K562 (cell line): ENCODE results near the gene TOMM70. TPM values are rescaled to one million over a fixed set of nuclear protein-coding genes. Genes with fewer than 3 reads are reported as not detected.

Experiments used
- ATAC-seq: fragments of 200-7000 bp; cut with Tn5 transposase; 3 replicates; pipeline ENCODE4 v1.9.1; 2020; ENCODE audit warnings: moderate library complexity
- BruUV-seq: library from RNA; stranded (reverse); fragments of 400-500 nt; replicated peaks from 2 replicates; lab custom pipeline; 2021; lab: Mats Ljungman, UMichigan
- CTCF ChIA-PET: fragments of 300-600 bp; formaldehyde crosslinking; extraction: SDS; loops from one replicate; lab custom pipeline; 2021; ENCODE audit warnings: low intra/inter-chr PET ratio; lab: Yijun Ruan, JAX
- POLR2A ChIA-PET: fragments of 300-600, 350-650 bp; sonication (Branson Sonifier 250); formaldehyde crosslinking; extraction: SDS; loops from one replicate; lab custom pipeline; 2021; ENCODE audit warnings: antibody characterized with exemption, inconsistent platforms; lab: Yijun Ruan, JAX
- DNase-seq, 4 experiments: peaks; one replicate each; pipeline versions ENCODE4 v3.0.0 to v3.0.0-alpha.2; 2011 to 2018; ENCODE audit warnings: low spot score in 3 of 4, mixed read lengths in 3 of 4; ENCODE audit errors: extremely low read depth in 1 of 4
- FAIRE-seq: peaks from 2 replicates; lab custom pipeline; 2011; peaks lifted over from hg19 to GRCh38; lab: Jason Lieb, UNC
- H2AFZ ChIP-seq: 2 replicates; pipeline ENCODE4 v1.6.0; 2011; ENCODE audit warnings: low read depth, low read length, control low read depth, inconsistent platforms
- H3K27ac ChIP-seq: fragments of 200-600 bp; 3 replicates; pipeline ENCODE4 v1.8.0; 2011; ENCODE audit warnings: low read depth, mild to moderate bottlenecking, control low read depth, inconsistent platforms, low read length, moderate library complexity, mixed read lengths; ENCODE audit errors: extremely low read depth
- H3K27me3 ChIP-seq, 2 experiments: fragments of 300-600 bp in 1 of 2; 2 replicates in 1 of 2; 3 replicates in 1 of 2; pipeline versions ENCODE4 v1.6.0 to v1.8.0; 2011; ENCODE audit warnings: inconsistent platforms in 2 of 2, low read length in 2 of 2, mild to moderate bottlenecking in 1 of 2, mixed read lengths in 1 of 2, moderate library complexity in 1 of 2; ENCODE audit not compliant: control insufficient read depth in 2 of 2, insufficient read depth in 2 of 2
- H3K36me3 ChIP-seq: fragments of 300-600 bp; 3 replicates; pipeline ENCODE4 v1.8.0; 2011; ENCODE audit warnings: mild to moderate bottlenecking, low read length, inconsistent platforms; ENCODE audit not compliant: control insufficient read depth, insufficient read depth
- H3K4me1 ChIP-seq, 2 experiments: fragments of 200-600 bp in 1 of 2; replicated peaks in 1 of 2; 2 replicates in 1 of 2; 3 replicates in 1 of 2; pipeline versions ENCODE4 v1.5.1 to v1.8.0; 2011; ENCODE audit warnings: inconsistent platforms in 2 of 2, low read length in 2 of 2, mild to moderate bottlenecking in 1 of 2, mixed read lengths in 1 of 2, moderate library complexity in 1 of 2; ENCODE audit not compliant: control insufficient read depth in 2 of 2, insufficient read depth in 2 of 2
- H3K4me2 ChIP-seq: 2 replicates; pipeline ENCODE4 v1.6.1; 2011; ENCODE audit warnings: low read length, control low read depth, inconsistent platforms, mixed read lengths; ENCODE audit not compliant: insufficient read depth
- H3K4me3 ChIP-seq: fragments of 200-600 bp; sonication (generic), shearing (Covaris generic); 2 replicates; pipeline ENCODE4 v1.5.1; 2016; ENCODE audit warnings: control low read depth, inconsistent platforms
- H3K79me2 ChIP-seq: fragments of 200-600 bp; 3 replicates; pipeline ENCODE4 v1.8.0; 2011; ENCODE audit warnings: low read length, inconsistent platforms; ENCODE audit not compliant: control insufficient read depth, insufficient read depth
- H3K9ac ChIP-seq, 2 experiments: 2 replicates each; pipeline versions ENCODE4 v1.6.0 to v1.6.1; 2011; ENCODE audit warnings: low read depth in 2 of 2, low read length in 2 of 2, control low read depth in 1 of 2, inconsistent platforms in 1 of 2, mild to moderate bottlenecking in 1 of 2, mixed read lengths in 1 of 2; ENCODE audit not compliant: insufficient read depth in 1 of 2
- H3K9me1 ChIP-seq: one replicate; pipeline ENCODE4 v1.6.0; 2011; ENCODE audit warnings: inconsistent platforms, mild to moderate bottlenecking, low read length, moderate library complexity; ENCODE audit not compliant: control insufficient read depth, insufficient read depth
- H3K9me3 ChIP-seq: replicated peaks from 2 replicates; pipeline ENCODE4 v1.5.1; 2011; ENCODE audit warnings: low read depth, low read length, inconsistent platforms; ENCODE audit not compliant: control insufficient read depth, insufficient read depth
- H4K20me1 ChIP-seq: replicated peaks from 2 replicates; pipeline ENCODE4 v1.6.1; 2011; ENCODE audit warnings: low read length, inconsistent platforms, mixed read lengths; ENCODE audit not compliant: control insufficient read depth, insufficient read depth
- C11orf30 ChIP-seq: fragments of 450-650 bp; IDR thresholded peaks from 2 replicates; pipeline ENCODE4 v1.6.1; 2016; ENCODE audit warnings: low read depth, mild to moderate bottlenecking
- CLOCK ChIP-seq: fragments of 250-450 bp; sonication (Bioruptor Pico); IDR thresholded peaks from 2 replicates; pipeline ENCODE4 v1.4.0; 2020; ENCODE audit warnings: mild to moderate bottlenecking, moderate library complexity, borderline replicate concordance
- CREB3L1 ChIP-seq: fragments of 450-650 bp; IDR thresholded peaks from 2 replicates; pipeline ENCODE4 v1.6.1; 2014; ENCODE audit warnings: low read depth, mild to moderate bottlenecking, moderate library complexity, borderline replicate concordance
- HIVEP1 ChIP-seq: fragments of 250-450 bp; sonication (Bioruptor Pico); IDR thresholded peaks from 2 replicates; pipeline ENCODE4 v1.4.0; 2020; ENCODE audit warnings: mild to moderate bottlenecking
- NELFE ChIP-seq: IDR thresholded peaks from 2 replicates; pipeline ENCODE4 v1.6.1; 2011; ENCODE audit warnings: mild to moderate bottlenecking; ENCODE audit not compliant: insufficient read depth, insufficient read length
- RBM39 ChIP-seq: fragments of 200-400 bp; formaldehyde crosslinking; optimal IDR thresholded peaks from 2 replicates; pipeline ENCODE3; 2018; ENCODE audit warnings: low read depth, low read length
- SAFB ChIP-seq: fragments of 200-400 bp; formaldehyde crosslinking; IDR thresholded peaks from 2 replicates; pipeline ENCODE4 v1.6.1; 2017; ENCODE audit warnings: low read depth, low read length, borderline replicate concordance
- SRSF7 ChIP-seq: fragments of 200-400 bp; formaldehyde crosslinking; optimal IDR thresholded peaks from 2 replicates; pipeline ENCODE3; 2017; ENCODE audit warnings: mild to moderate bottlenecking, low read depth, low read length
- ZNF134 ChIP-seq: fragments of 250-450 bp; sonication (Bioruptor Pico); conservative IDR thresholded peaks from 2 replicates; pipeline ENCODE4 v1.4.0; 2020
- ZNF280B ChIP-seq: fragments of 250-450 bp; sonication (Bioruptor Pico); IDR thresholded peaks from 2 replicates; pipeline ENCODE4 v1.5.1; 2021; ENCODE audit warnings: mild to moderate bottlenecking
- ZNF408 ChIP-seq: fragments of 250-450 bp; sonication (Bioruptor Pico); IDR thresholded peaks from 2 replicates; pipeline ENCODE4 v1.4.0; 2020; ENCODE audit warnings: low read depth, mild to moderate bottlenecking, moderate library complexity
- WGBS: fragments of 100-300 bp; shearing (Covaris generic); methylation state at CpG from one replicate; pipeline ENCODE4 v1.1.6; 2016; ENCODE audit warnings: low coverage, mixed read lengths; ENCODE audit not compliant: insufficient coverage; ENCODE audit errors: missing lambda C conversion rate; 5-methylcytosine and 5-hydroxymethylcytosine counted together
- in situ Hi-C: fragments of 300-500 bp; cut with MboI; formaldehyde crosslinking; loops from 4 replicates; pipeline ENCODE4 v1.15.0; 2018; ENCODE audit warnings: inconsistent platforms, mixed read lengths
- intact Hi-C: fragments of 100-400 bp; cut with micrococcal nuclease; formaldehyde crosslinking; loops from 2 replicates; pipeline ENCODE4 v1.14.2; 2022
- polyA plus RNA-seq, 8 experiments: library from polyadenylated mRNA; depleted of rRNA in 4 of 8; stranded (reverse) in 5 of 8; unstranded in 3 of 8; fragments of >200 nt; fragmentation: Nextera tagmentation in 2 of 8; fragmentation: Illumina TruSeq in 1 of 8; extraction: Ambion mirVana in 2 of 8; extraction: Trizol in 1 of 8; gene quantifications; 2 replicates each; pipeline versions ENCODE4 v1.2.1 to v1.2.3, GENCODE V29; 2011 to 2014; ENCODE audit warnings: inconsistent platforms in 1 of 8, missing spikeins in 1 of 8
- total RNA-seq, 7 experiments: library from RNA; depleted of rRNA in 6 of 7; stranded (reverse); fragments of >200 nt in 6 of 7; fragmentation: Illumina TruSeq in 2 of 7; extraction: Trizol in 2 of 7; gene quantifications; 2 replicates each; pipeline versions ENCODE4 v1.2.1 to v1.2.3, GENCODE V29; 2011 to 2021; ENCODE audit warnings: low replicate concordance in 1 of 7

TOMM70 gene
- total and polyA plus RNA-seq, 9 of the 15 experiments (the other 6 are each of a cell fraction or from before 2014, with no cell fraction given): 17.5 to 75.6 (median 54.9) TPM

GRCh38 chr3:100412912-100413590 lies 12.2 kb upstream of the TOMM70 start:
- H3K79me2 ChIP-seq: peaks cover 10% of the 10 kb centered on the region; the same call in 2 of the 3 replicates
- POLR2A ChIA-PET: no interaction called here
- H3K36me3 ChIP-seq: no peaks in the 10 kb centered on the region
- H3K9me1 ChIP-seq: no peaks in the 10 kb centered on the region
- H3K9ac ChIP-seq: no peak overlapping the region
- H3K9me3 ChIP-seq: no peaks in the 10 kb centered on the region
- FAIRE-seq (no peak), ATAC-seq (no peak), DNase-seq (no peak)
- no peaks in the 10 kb centered on the region for H4K20me1 ChIP-seq
- intact Hi-C loops: no loop called here
- H3K4me1 ChIP-seq: no peaks in the 10 kb centered on the region; a peak in 1 of 5 replicates
- CTCF ChIA-PET: no interaction called here
- H2AFZ ChIP-seq: no peak overlapping the region
- no peak overlapping the region for H3K4me2 ChIP-seq
- no peak overlapping the region for H3K4me3 ChIP-seq
- WGBS: 77% methylated on average over 4 of the region's 4 CpGs
- no peaks in the 10 kb centered on the region for H3K27me3 ChIP-seq
- H3K27ac ChIP-seq: no peak overlapping the region
- no TSS peak for BruUV-seq
- in situ Hi-C loops: no loop called here
- TF ChIP-seq CREB3L1: no peak
- no peak for TF ChIP-seq HIVEP1 (CRISPR knock-in tag)
- no peak for TF ChIP-seq C11orf30
- TF ChIP-seq SRSF7: no peak
- TF ChIP-seq ZNF408: no peak
- no peak for TF ChIP-seq RBM39
- no peak for TF ChIP-seq ZNF134 (CRISPR knock-in tag)
- no peak for TF ChIP-seq ZNF280B (CRISPR knock-in tag)
- no peak for TF ChIP-seq CLOCK (CRISPR knock-in tag)
- TF ChIP-seq SAFB: no peak
- no peak for TF ChIP-seq NELFE
